B cell (primary cell): ENCODE data around the gene GLDN. TPM values are rescaled to one million over a fixed set of nuclear protein-coding genes. Genes with fewer than 3 reads are reported as not detected.

ENCODE experiments used
- ATAC-seq: fragments of 200-7000 bp; cut with Tn5 transposase; one replicate; pipeline ENCODE4 v1.10.0; 2021; ENCODE audit warnings: low read depth, mild to moderate bottlenecking, moderate number of reproducible peaks, moderate library complexity
- CTCF ChIA-PET: fragments of 350-600 bp; sonication (Branson Sonifier 250); formaldehyde crosslinking; loops from one replicate; lab custom pipeline; 2021; ENCODE audit warnings: antibody characterized with exemption, inconsistent platforms; lab: Charles Lee
- POLR2A ChIA-PET: fragments of 350-600 bp; sonication (Branson Sonifier 250); formaldehyde crosslinking; loops from one replicate; lab custom pipeline; 2021; ENCODE audit warnings: antibody characterized with exemption; lab: Charles Lee
- DNase-seq: peaks from one replicate; pipeline ENCODE4 v3.0.0; 2013
- H2AFZ ChIP-seq: 2 replicates; pipeline ENCODE4 v1.6.1; 2012; ENCODE audit warnings: mild to moderate bottlenecking, low read depth, low read length; ENCODE audit not compliant: insufficient read depth, poor library complexity, severe bottlenecking
- H3K27ac ChIP-seq, 2 donors: 1 replicate in 1 of 2; 2 replicates in 1 of 2; pipeline ENCODE4 v1.5.1; 2012 to 2013; ENCODE audit warnings: low read length in 2 of 2, mild to moderate bottlenecking in 2 of 2, moderate library complexity in 1 of 2
- H3K27me3 ChIP-seq, 4 experiments: fragments of 200-600 bp in 1 of 4; sonication (generic) in 1 of 4; replicated peaks in 1 of 4; 1 replicate in 2 of 4; 2 replicates in 2 of 4; pipeline versions ENCODE4 v1.6.1 to v1.7.0; 2013 to 2016; ENCODE audit warnings: low read length in 3 of 4, mild to moderate bottlenecking in 2 of 4, mixed read lengths in 1 of 4, moderate library complexity in 1 of 4; ENCODE audit not compliant: insufficient read depth in 4 of 4, control insufficient read depth in 3 of 4; ENCODE audit errors: control extremely low read depth in 1 of 4
- H3K36me3 ChIP-seq, 2 experiments: replicated peaks in 1 of 2; 1 replicate in 1 of 2; 2 replicates in 1 of 2; pipeline versions ENCODE4 v1.6.1 to v1.7.1; 2013; ENCODE audit warnings: low read length in 1 of 2; ENCODE audit not compliant: insufficient read depth in 2 of 2, control insufficient read depth in 1 of 2; ENCODE audit errors: control extremely low read depth in 1 of 2, extremely low read depth in 1 of 2
- H3K4me1 ChIP-seq, 2 donors: fragments of 200-600 bp in 1 of 2; sonication (generic) in 1 of 2; 1 replicate in 1 of 2; 2 replicates in 1 of 2; pipeline versions ENCODE4 v1.5.1 to v1.6.1; 2013 to 2017; ENCODE audit warnings: low read length in 2 of 2; ENCODE audit not compliant: control insufficient read depth in 2 of 2, insufficient read depth in 2 of 2
- H3K4me2 ChIP-seq: replicated peaks from 2 replicates; pipeline ENCODE3; 2012; ENCODE audit warnings: mild to moderate bottlenecking, low read depth, low read length; ENCODE audit not compliant: poor library complexity, severe bottlenecking
- H3K4me3 ChIP-seq, 5 experiments: fragments of 200-600 bp in 1 of 5; sonication (generic) in 1 of 5; 1 replicate in 3 of 5; 2 replicates in 2 of 5; pipeline versions ENCODE4 v1.5.1 to v1.7.0; 2011 to 2016; ENCODE audit warnings: low read length in 4 of 5, mild to moderate bottlenecking in 4 of 5, low read depth in 2 of 5, control low read depth in 1 of 5, moderate library complexity in 1 of 5; ENCODE audit not compliant: insufficient read depth in 1 of 5; ENCODE audit errors: control extremely low read depth in 1 of 5, extremely low read depth in 1 of 5
- H3K79me2 ChIP-seq: fragments of 200-600 bp; sonication (generic); one replicate; pipeline ENCODE4 v1.6.0; 2016; ENCODE audit warnings: low read length; ENCODE audit not compliant: control insufficient read depth, insufficient read depth
- H3K9ac ChIP-seq: fragments of 200-600 bp; sonication (generic); 2 replicates; pipeline ENCODE4 v1.6.1; 2017; ENCODE audit warnings: mild to moderate bottlenecking, low read length, moderate library complexity
- H3K9me3 ChIP-seq, 3 donors: one replicate each; pipeline versions ENCODE4 v1.6.1 to v1.7.1; 2013; ENCODE audit warnings: low read length in 2 of 3; ENCODE audit not compliant: control insufficient read depth in 2 of 3, insufficient read depth in 1 of 3; ENCODE audit errors: control extremely low read depth in 1 of 3
- H4K20me1 ChIP-seq: 2 replicates; pipeline ENCODE4 v1.6.0; 2012; ENCODE audit warnings: mild to moderate bottlenecking, low read length; ENCODE audit not compliant: insufficient read depth, control insufficient read depth, poor library complexity, severe bottlenecking
- H3K27ac Mint-ChIP-seq: one replicate; pipeline ENCODE4 v1.8.0; 2021; ENCODE audit warnings: mixed read lengths
- H3K27me3 Mint-ChIP-seq: one replicate; pipeline ENCODE4 v1.8.0; 2021; ENCODE audit warnings: mixed read lengths
- H3K4me1 Mint-ChIP-seq: one replicate; pipeline ENCODE4 v1.8.0; 2021; ENCODE audit warnings: mixed read lengths
- H3K4me3 Mint-ChIP-seq: one replicate; pipeline ENCODE4 v1.8.0; 2021; ENCODE audit warnings: mixed read lengths
- H3K9me3 Mint-ChIP-seq: one replicate; pipeline ENCODE4 v1.8.0; 2022; ENCODE audit warnings: mixed read lengths; ENCODE audit not compliant: insufficient read depth
- EZH2 ChIP-seq: IDR thresholded peaks from 2 replicates; pipeline ENCODE4 v1.6.1; 2012; ENCODE audit warnings: borderline replicate concordance, low read depth, mild to moderate bottlenecking, moderate library complexity, low read length; ENCODE audit not compliant: insufficient read depth, poor library complexity, severe bottlenecking
- WGBS: methylation state at CpG from one replicate; pipeline ENCODE4 v1.1.5; 2013; ENCODE audit warnings: missing lambda C conversion rate; ENCODE audit not compliant: insufficient coverage; 5-methylcytosine and 5-hydroxymethylcytosine counted together
- intact Hi-C: fragments of 100-400 bp; cut with micrococcal nuclease; formaldehyde crosslinking; loops from one replicate; pipeline ENCODE4 v1.10.0; 2022
- polyA plus RNA-seq: library from polyadenylated mRNA; depleted of rRNA; stranded (reverse); fragments of >200 nt; gene quantifications from 2 replicates; pipeline ENCODE4 v1.2.3, GENCODE V29; 2012
- total RNA-seq, 2 donors: library from RNA; stranded (reverse); fragments of 120-200 nt in 1 of 2; gene quantifications; 1 replicate in 1 of 2; 2 replicates in 1 of 2; pipeline versions ENCODE4 v1.2.3 to v1.2.4, GENCODE V29; 2013 to 2022
- TF ChIP-seq, protein P1 (sequence below): fragments of 200-600 bp; IDR thresholded peaks from one replicate; pipeline ENCODE4 v1.8.0; 2022; ENCODE audit warnings: antibody characterized with exemption, mild to moderate bottlenecking

Gene GLDN
- total and polyA plus RNA-seq, 2 donors (not counting 1 experiment from before 2014, with no cell fraction given): not detected

DNA sequence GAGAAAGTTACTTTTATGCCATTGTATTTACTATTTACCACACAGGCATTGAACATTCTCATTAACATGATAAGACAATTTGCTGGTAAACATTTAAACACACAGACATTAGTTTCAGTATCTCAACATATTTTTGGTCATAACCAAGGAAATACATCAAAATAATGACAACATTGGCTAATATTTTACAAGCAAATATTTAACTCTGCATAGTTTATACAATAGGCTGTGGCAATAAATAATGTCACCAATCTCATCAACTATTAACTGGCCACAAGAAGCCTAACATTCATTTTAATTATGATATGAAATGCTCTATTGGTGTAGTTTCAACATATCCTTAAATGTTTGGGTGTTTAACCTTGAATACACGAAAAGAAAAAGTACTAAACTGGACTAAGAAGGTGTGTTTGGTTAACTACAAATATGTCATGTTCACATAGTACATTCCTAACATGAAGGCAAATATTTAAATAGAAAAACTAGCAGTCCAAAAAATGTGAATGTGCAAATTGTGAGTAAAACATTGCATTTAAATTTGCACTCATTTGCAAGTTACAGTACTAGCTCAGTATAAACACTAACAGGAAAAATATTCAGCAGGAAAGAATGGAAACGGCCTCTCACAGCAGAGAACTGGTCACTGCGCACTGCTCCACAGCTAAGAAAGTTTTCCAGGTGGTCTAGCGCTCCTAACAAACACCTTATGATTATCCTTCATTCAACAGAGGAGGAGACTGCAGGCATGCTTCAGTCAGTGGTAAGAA lies 106.6 kb downstream of the GLDN start:
- no peaks in the 10 kb centered on the region for H3K27me3 ChIP-seq
- no peak overlapping the region for H3K4me3 Mint-ChIP-seq
- H3K79me2 ChIP-seq: no peaks in the 10 kb centered on the region
- DNase-seq: no peak
- no peak overlapping the region for H3K9ac ChIP-seq
- WGBS: 100% methylated on average over 1 of the region's 4 CpGs
- no peak overlapping the region for H3K27ac ChIP-seq
- no peak overlapping the region for H2AFZ ChIP-seq
- no peaks in the 10 kb centered on the region for H3K36me3 ChIP-seq
- no peak overlapping the region for H3K4me3 ChIP-seq
- H3K9me3 Mint-ChIP-seq: no peaks in the 10 kb centered on the region
- peaks cover 0 to 3% (median 0%) of the 10 kb centered on the region in 3 donors for H3K9me3 ChIP-seq
- POLR2A ChIA-PET: no interaction called here
- CTCF ChIA-PET: no interaction called here
- H3K4me1 ChIP-seq: no peaks in the 10 kb centered on the region
- intact Hi-C loops: no loop called here
- no peaks in the 10 kb centered on the region for H3K4me1 Mint-ChIP-seq
- no peak overlapping the region for H3K27ac Mint-ChIP-seq
- no peak for ATAC-seq
- H3K27me3 Mint-ChIP-seq: no peaks in the 10 kb centered on the region
- TF ChIP-seq, protein P1, sequence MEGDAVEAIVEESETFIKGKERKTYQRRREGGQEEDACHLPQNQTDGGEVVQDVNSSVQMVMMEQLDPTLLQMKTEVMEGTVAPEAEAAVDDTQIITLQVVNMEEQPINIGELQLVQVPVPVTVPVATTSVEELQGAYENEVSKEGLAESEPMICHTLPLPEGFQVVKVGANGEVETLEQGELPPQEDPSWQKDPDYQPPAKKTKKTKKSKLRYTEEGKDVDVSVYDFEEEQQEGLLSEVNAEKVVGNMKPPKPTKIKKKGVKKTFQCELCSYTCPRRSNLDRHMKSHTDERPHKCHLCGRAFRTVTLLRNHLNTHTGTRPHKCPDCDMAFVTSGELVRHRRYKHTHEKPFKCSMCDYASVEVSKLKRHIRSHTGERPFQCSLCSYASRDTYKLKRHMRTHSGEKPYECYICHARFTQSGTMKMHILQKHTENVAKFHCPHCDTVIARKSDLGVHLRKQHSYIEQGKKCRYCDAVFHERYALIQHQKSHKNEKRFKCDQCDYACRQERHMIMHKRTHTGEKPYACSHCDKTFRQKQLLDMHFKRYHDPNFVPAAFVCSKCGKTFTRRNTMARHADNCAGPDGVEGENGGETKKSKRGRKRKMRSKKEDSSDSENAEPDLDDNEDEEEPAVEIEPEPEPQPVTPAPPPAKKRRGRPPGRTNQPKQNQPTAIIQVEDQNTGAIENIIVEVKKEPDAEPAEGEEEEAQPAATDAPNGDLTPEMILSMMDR: no peak
- no peak for TF ChIP-seq EZH2
- H4K20me1 ChIP-seq: no peaks in the 10 kb centered on the region
- H3K4me2 ChIP-seq: no peak overlapping the region

GRCh38 chr15:51448622-51449399 lies 107.4 kb downstream of the GLDN start:
- ChIA-PET POLR2A (no interaction called here), CTCF (interaction anchor here (1.2 kb wide), 1 partner anchor 8 kb away, joined by 3 read pairs; no protein-coding TSS in a partner anchor)
- no peak overlapping the region for H3K4me3 Mint-ChIP-seq
- intact Hi-C loops: no loop called here
- no peaks in the 10 kb centered on the region for H3K27me3 Mint-ChIP-seq
- DNase-seq: no peak
- WGBS: 100% methylated on average over 3 of the region's 7 CpGs
- Histone ChIP-seq H3K4me1 (no peaks in the 10 kb centered on the region), H3K27me3 (no peaks in the 10 kb centered on the region), H2AFZ (no peak overlapping the region), H3K79me2 (no peaks in the 10 kb centered on the region), H3K9ac (no peak overlapping the region), H3K27ac (no peak overlapping the region), H4K20me1 (no peaks in the 10 kb centered on the region), H3K9me3 (peaks cover 0 to under 1% (median 0%) of the 10 kb centered on the region in 3 donors), H3K4me3 (no peak overlapping the region), H3K36me3 (no peaks in the 10 kb centered on the region), H3K4me2 (no peak overlapping the region)
- ATAC-seq: no peak
- no peaks in the 10 kb centered on the region for H3K9me3 Mint-ChIP-seq
- TF ChIP-seq EZH2: no peak
- TF ChIP-seq, protein P1: no peak
- no peak overlapping the region for H3K27ac Mint-ChIP-seq
- H3K4me1 Mint-ChIP-seq: no peaks in the 10 kb centered on the region
